ENCODE results near the gene ATP1A3. TPM values are rescaled to one million over a fixed set of nuclear protein-coding genes. Genes with fewer than 3 reads are reported as not detected.

Gene ATP1A3
- total RNA-seq, 4 donors from 2014 or later = 0.13 TPM; not detected in 3

- intact Hi-C loops (cut with DNase I) = no loop called here
- no peak for DNase-seq
- Histone ChIP-seq H3K27me3 (no peaks in the 10 kb centered on the region), H3K4me3 (replicated peaks in 1 of 3) (no peak overlapping the region), H3K36me3 (no peaks in the 10 kb centered on the region), H3K27ac (no peak overlapping the region), H3K4me1 (peaks cover 10 to 11% of the 10 kb centered on the region in 2 donors), H3K9me3 (no peaks in the 10 kb centered on the region)
- TF ChIP-seq POLR2A (IDR thresholded peaks at IDR 0.05) = no peak
- TF ChIP-seq CTCF (IDR thresholded peaks at IDR 0.05) = peak in 1 of 6 experiments; percentile 24
- 62 to 63% methylated on average over 8 of the region's 8 CpGs for WGBS, 2 donors
Measured at GRCh38 chr19:42028304-42029216, 34.5 kb upstream of the ATP1A3 start.

GRCh38 chr19:42024622-42025111 is 30.6 kb upstream of the ATP1A3 start:
- H3K4me3 ChIP-seq (replicated peaks in 1 of 3) = no peak overlapping the region
- 14 to 67% methylated on average over 10 to 12 of the region's 12 CpGs for WGBS, 2 donors
- intact Hi-C loops (cut with DNase I) = no loop called here
- TF ChIP-seq CTCF (IDR thresholded peaks at IDR 0.05) (no peak), POLR2A (IDR thresholded peaks at IDR 0.05) (no peak)
- H3K9me3 ChIP-seq = no peaks in the 10 kb centered on the region
- H3K36me3 ChIP-seq = no peaks in the 10 kb centered on the region
- H3K27ac ChIP-seq = peak overlapping the region in 1 of 3 donors; percentile 10
- no peaks in the 10 kb centered on the region for H3K27me3 ChIP-seq
- peaks cover 10 to 11% of the 10 kb centered on the region in 2 donors for H3K4me1 ChIP-seq
- DNase-seq = peak; percentile 54 to 85

DNA sequence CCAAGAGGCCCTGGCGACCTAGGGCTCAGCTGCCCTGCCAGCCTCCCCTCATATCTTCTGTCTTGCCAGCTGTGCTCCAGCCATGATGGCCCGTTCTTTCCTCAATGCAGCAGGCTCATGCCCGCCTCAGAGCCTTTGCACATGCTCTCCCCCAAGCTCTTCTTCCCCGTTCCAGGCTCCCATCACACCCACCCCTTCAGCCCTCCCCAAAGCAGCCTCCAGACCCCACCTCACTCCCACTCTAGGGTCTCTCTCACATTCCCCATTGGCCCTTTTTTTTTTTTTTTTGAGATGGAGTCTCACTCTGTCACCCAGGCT is 29.9 kb upstream of the ATP1A3 start:
- no peak for DNase-seq
- Histone ChIP-seq H3K4me3 (replicated peaks in 1 of 3) (no peak overlapping the region), H3K27ac (no peak overlapping the region), H3K9me3 (no peaks in the 10 kb centered on the region), H3K27me3 (no peaks in the 10 kb centered on the region), H3K36me3 (no peaks in the 10 kb centered on the region), H3K4me1 (peaks cover 10 to 11% of the 10 kb centered on the region in 2 donors)
- TF ChIP-seq CTCF (IDR thresholded peaks at IDR 0.05) = no peak
- no peak for TF ChIP-seq POLR2A (IDR thresholded peaks at IDR 0.05)
- 84 to 94% methylated on average over 4 of the region's 4 CpGs for WGBS, 2 donors
- intact Hi-C loops (cut with DNase I) = no loop called here

DNA sequence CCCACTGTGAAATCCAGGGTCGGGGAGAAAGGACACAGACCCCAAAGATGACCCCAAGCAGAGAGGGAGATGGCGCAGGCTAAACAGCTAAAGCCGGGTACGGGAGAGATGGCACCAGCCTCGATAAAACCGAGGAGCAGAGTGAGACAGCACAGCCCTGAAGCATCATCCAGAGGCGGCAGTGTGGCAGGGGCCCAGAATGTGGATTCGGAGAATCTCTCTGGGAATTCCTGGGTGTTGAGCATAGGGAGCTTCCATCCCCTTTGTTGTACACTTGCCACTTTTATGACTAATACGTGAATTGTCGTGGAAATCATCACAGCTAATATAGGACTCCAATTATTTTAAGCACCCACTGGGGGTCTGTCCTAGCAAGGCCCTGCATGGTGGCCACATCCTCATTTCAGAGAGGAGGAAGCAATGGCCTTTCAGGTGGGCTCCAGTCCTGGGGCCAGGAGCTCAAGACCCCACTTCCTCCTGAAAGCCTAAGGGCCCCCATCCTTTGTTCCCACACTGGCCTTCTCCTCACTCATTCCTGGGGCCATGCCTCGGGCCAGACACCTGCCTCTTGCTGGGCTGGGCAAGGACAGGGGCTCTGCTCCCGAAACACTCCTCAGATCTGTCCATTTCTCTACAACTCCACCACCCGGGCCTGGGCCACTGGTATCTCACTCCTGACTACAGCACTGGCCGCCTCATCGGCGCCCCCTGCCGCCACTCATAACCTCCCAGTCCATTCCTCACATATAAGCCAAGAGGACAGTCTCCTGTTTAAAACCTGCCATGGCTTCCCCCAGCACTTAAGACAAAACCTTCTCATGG is 29.3 kb upstream of the ATP1A3 start:
- intact Hi-C loops (cut with DNase I) = no loop called here
- Histone ChIP-seq H3K4me1 (peaks cover 10 to 11% of the 10 kb centered on the region in 2 donors), H3K36me3 (no peaks in the 10 kb centered on the region), H3K9me3 (no peaks in the 10 kb centered on the region), H3K27ac (no peak overlapping the region), H3K27me3 (no peaks in the 10 kb centered on the region), H3K4me3 (replicated peaks in 1 of 3) (no peak overlapping the region)
- no peak for TF ChIP-seq POLR2A (IDR thresholded peaks at IDR 0.05)
- no peak for TF ChIP-seq CTCF (IDR thresholded peaks at IDR 0.05)
- whole genome bisulfite sequencing, 2 donors = 78 to 83% methylated on average over 17 of the region's 17 CpGs
- DNase-seq = no peak

Measured in thyroid gland (tissue), 4 donors.